Gastroesophageal sphincter (tissue), 3 donors: ENCODE measurements around the gene ILDR1.

Experiments
- CTCF ChIP-seq, 4 experiments: fragments of 200-600 bp in 2 of 4; fragments of 450-650 bp in 2 of 4; sonication (generic) in 1 of 4; IDR thresholded peaks; one replicate each; pipeline ENCODE4 v1.5.1; 2017 to 2019; ENCODE audit warnings: antibody characterized with exemption in 4 of 4, mild to moderate bottlenecking in 2 of 4, moderate library complexity in 2 of 4
- EP300 ChIP-seq: sonication (generic); formaldehyde crosslinking; IDR thresholded peaks from one replicate; pipeline ENCODE4 v1.6.1; 2017; ENCODE audit warnings: antibody characterized with exemption, mild to moderate bottlenecking

DNA sequence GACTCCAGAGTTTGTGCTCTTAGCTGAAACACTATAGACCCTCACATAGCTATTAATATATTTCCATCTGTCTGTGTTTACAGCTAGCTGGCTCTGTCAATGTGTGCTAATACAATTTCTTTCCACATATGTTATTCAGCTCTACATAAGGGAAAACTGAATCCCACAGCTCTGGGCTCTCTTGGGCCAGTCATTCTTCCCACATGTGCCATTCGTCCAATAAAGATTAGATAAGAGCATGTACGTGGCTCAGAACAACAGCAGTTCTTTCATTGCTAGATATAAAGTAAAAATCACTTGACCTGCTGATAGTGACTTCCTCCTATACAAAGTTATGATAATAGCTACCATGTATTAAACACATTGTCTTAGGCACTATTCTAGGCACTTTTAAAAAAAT is 2.8 kb upstream of the ILDR1 start:
- TF ChIP-seq EP300 (no peak), CTCF (IDR thresholded peaks at IDR 0.05) (no peak)
